Measurements from ENCODE around the gene C4orf51. TPM values are rescaled to one million over a fixed set of nuclear protein-coding genes. Genes with fewer than 3 reads are reported as not detected.
A peak's percentile ranks its signal among the peaks of the same experiment; 100 is the strongest.

Gene C4orf51
- total RNA-seq, 1 experiment from 2014 or later: not detected

DNA sequence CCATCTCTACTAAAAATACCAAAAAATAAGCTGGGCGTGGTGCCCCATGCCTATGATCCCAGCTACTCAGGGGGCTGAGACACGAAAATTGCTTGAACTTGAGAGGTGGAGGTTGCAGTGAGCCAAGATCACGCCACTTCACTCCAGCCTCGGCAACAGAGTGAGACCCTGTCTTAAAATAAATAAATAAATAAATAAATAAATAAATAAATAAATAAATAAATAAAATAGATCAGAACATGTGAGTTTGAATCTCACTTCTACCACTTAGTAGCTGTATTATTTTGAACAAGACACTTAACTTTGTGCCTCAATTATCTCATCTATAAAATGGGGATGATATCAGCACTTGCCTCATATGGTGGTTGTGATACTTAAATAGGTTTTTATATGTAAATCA lies 90.2 kb downstream of the C4orf51 start:
- H3K4me3 ChIP-seq: no peak overlapping the region
- no peaks in the 10 kb centered on the region for H3K36me3 ChIP-seq
- no peaks in the 10 kb centered on the region for H3K27me3 ChIP-seq
- DNase-seq: no peak
- H3K9me3 ChIP-seq: no peaks in the 10 kb centered on the region

- no peak for DNase-seq
- H3K9me3 ChIP-seq: no peaks in the 10 kb centered on the region
- no peak overlapping the region for H3K4me3 ChIP-seq
- no peaks in the 10 kb centered on the region for H3K27me3 ChIP-seq
- H3K36me3 ChIP-seq: no peaks in the 10 kb centered on the region
These were observed 92.4 kb downstream of the C4orf51 start for GRCh38 chr4:145772347-145772746.

DNA sequence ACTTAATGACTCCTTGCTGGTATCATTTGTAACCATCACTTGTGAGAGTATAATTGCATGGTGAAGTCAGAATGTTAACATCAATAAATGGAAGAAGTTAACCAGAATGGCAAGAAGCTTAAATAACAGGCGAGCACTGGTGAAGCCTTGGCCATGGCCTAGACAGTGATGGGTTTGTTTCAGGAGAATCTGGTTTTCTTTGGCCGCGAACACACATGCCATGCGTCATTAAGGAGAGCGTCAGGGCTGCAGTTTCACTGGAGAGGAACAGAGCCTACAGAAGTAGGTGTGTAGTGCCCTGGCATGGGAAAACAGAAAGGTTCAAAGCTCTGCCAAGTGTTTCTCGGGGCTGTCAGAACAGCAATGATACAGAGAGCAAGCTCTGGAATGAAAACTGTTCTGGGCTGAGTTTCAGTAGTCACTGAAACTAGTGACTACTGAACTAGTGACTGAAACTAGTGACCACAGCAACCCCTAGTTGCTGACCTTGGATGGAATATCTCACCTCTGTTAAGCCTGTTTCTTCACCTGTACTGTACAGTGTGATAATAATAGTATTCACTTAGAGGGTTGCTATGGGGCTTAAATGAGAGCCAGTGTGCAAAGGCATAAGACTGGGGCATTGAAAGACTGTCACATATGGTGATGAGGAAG lies 93.8 kb downstream of the C4orf51 start:
- Histone ChIP-seq H3K27me3 (no peaks in the 10 kb centered on the region), H3K36me3 (no peaks in the 10 kb centered on the region), H3K4me3 (no peak overlapping the region), H3K9me3 (no peaks in the 10 kb centered on the region)
- peak; percentile 51 for DNase-seq

DNA sequence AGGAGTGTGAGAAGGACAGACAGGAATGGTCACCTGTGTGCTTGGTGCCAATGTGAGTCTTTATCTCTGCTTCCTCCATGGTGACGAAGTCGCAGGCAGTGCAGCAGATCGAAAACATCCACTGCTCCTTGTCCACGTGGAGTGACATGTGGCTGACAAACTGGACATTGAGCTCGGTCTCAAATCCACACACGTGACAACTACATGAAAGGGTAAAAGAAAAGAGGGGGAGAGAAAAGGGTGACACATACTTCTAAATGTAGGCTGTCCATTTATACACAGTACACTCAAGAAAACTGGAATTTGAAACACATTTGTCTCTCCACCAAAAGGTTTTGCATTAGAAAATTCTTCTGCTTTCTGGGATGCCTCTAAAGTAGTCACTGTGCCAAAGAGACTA lies 94.5 kb downstream of the C4orf51 start:
- Histone ChIP-seq H3K4me3 (no peak overlapping the region), H3K9me3 (no peaks in the 10 kb centered on the region), H3K36me3 (no peaks in the 10 kb centered on the region), H3K27me3 (no peaks in the 10 kb centered on the region)
- DNase-seq: no peak

DNA sequence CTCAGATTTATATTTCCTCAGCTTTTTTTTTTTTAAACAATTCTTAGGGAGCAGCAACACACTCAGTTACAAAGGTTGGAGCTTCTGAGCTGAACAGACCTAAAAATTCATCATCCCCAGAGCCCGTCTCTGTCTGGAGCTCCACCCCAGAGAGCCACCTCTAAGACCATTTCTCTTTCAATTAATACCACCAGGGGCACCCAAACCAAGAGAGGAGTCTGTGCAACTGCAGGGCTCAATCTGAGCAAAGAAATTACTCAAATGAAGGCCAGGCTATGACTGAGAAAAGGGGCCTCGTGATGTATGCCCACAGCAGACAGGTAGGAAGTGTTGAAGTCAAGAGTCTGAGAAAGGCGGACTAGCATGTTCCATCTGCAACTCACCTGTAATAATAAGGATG lies 95.5 kb downstream of the C4orf51 start:
- no peaks in the 10 kb centered on the region for H3K36me3 ChIP-seq
- no peaks in the 10 kb centered on the region for H3K9me3 ChIP-seq
- no peak for DNase-seq
- no peak overlapping the region for H3K4me3 ChIP-seq
- no peaks in the 10 kb centered on the region for H3K27me3 ChIP-seq

GRCh38 chr4:145776208-145776607 lies 96.3 kb downstream of the C4orf51 start:
- Histone ChIP-seq H3K4me3 (no peak overlapping the region), H3K36me3 (no peaks in the 10 kb centered on the region), H3K9me3 (no peaks in the 10 kb centered on the region), H3K27me3 (no peaks in the 10 kb centered on the region)
- DNase-seq: no peak

DNA sequence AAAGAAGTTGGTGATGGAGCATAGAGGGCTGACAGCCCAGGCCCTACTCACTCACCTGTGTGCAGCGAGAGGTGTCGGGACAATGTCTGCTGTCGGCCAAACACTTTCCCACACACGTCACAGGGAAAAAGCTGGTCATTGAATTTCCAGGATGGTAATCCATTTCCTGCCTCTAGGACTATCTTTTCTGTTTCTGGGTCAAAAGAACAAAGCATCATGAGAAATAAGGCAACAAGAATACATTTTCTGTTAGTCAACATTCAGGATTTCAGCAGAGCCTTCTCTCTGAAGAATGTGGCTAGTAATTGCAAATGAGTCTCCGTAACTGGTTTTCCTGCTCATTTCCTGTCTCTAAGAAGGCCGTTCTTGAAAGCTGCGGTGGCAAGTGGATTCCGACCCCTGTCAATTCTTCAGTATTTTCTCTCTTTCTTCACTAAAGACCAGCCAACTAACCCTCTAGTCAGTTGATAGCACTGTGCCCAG lies 99.4 kb downstream of the C4orf51 start:
- Histone ChIP-seq H3K27me3 (no peaks in the 10 kb centered on the region), H3K36me3 (no peaks in the 10 kb centered on the region), H3K9me3 (no peaks in the 10 kb centered on the region), H3K4me3 (no peak overlapping the region)
- no peak for DNase-seq

DNA sequence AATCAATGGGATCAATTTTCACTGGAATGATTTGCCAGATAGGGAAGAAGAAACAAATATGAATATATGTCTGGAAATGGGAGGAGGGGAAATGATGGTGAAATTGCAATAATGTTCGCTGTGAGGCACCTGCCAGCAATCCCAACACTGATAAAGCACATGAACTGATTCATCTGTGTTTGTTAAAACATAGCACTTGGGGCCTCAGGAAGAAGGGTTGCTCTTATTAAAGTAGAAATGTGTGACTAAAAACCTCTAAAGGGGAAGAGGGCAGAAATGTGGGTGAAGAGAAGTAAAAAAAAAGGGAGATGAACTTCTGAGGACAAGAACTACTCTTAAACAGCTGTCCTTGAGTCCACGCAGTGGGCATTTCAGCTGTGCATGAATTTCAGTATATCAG lies 101.4 kb downstream of the C4orf51 start:
- DNase-seq: no peak
- Histone ChIP-seq H3K4me3 (no peak overlapping the region), H3K9me3 (no peaks in the 10 kb centered on the region), H3K36me3 (no peaks in the 10 kb centered on the region), H3K27me3 (no peaks in the 10 kb centered on the region)

Other genes starting within 250 kb of the C4orf51 start
- 11.4 and 40.8 TPM in 2 replicates for gene SMAD1, start 198.3 kb upstream of the C4orf51 start, total RNA-seq (2014; rRNA removed; shearing (Covaris generic); ENCODE audit: low replicate concordance)
- 0.53 and 10.0 TPM in 2 replicates for gene MMAA, start 60.8 kb upstream of the C4orf51 start, total RNA-seq (2014; rRNA removed; shearing (Covaris generic); ENCODE audit: low replicate concordance)

All from MG63 (cell line).